ENCODE data around the gene LRRC52. TPM values are rescaled to one million over a fixed set of nuclear protein-coding genes. Genes with fewer than 3 reads are reported as not detected.
"Not testable (repeated sequence)": the region's sequence is repeated elsewhere in the genome, so short reads cannot be mapped to it uniquely, and the experiment has no call there.

LRRC52 gene
- total and polyA plus RNA-seq, 2 of the 8 experiments (the other 6 are each of a cell fraction or from before 2014, with no cell fraction given): 0.05 TPM; not detected in 1

DNA sequence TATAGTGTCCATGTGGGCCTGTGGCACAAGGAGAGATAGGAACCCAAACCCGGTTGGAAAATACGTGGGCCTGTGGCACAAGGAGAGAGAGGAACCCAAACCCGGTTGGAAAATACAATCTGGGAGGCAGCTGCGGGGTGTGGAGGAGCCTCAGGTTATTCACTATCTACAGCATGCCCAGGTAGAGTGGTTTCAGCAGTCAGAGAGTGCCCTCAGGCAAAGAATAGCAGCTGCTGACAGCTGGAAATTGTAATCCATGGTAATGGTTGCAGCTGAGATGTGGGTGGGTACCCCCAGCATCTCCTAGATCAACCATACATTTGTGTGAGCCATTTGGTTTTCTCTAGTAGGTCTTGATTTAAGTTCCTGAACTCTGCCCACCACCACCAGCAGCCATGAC is 61.4 kb downstream of the LRRC52 start (continued):
- TF ChIP-seq FOSL1 (IDR thresholded peaks at IDR 0.05; ENCODE audit: insufficient read depth, low read depth, low read length) (no peak), NANOG (IDR thresholded peaks at IDR 0.05; ENCODE audit: insufficient read depth, low read depth, low read length, poor library complexity, severe bottlenecking) (no peak), SIN3A (conservative IDR thresholded peaks at IDR 0.05 in 1 of 2, IDR thresholded peaks at IDR 0.05 in 1 of 2; ENCODE audit: low read depth in 1 of 2, low read length in 2 of 2) (no peak), TAF7 (optimal IDR thresholded peaks at IDR 0.05; ENCODE audit: borderline replicate concordance, low read depth, low read length) (no peak), CBX5 (IDR thresholded peaks at IDR 0.05; ENCODE audit: low read depth, low read length) (no peak)

DNA sequence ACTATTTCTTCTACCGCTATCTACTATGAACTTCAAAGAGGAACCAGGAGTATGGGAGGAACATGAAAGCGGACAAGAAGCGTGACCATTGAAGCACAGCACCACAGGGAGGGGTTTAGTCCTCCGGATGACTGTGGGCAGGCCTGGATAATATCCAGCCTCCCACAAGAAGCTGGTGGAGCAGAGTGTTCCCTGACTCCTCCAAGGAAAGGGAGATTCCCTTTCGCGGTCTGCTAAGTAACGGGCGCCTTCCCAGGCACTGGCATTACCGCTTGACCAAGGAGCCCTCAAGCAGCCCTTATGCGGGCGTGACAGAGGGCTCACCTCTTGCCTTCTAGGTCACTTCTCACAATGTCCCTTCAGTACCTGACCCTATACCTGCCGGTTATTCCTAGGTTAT is 62.9 kb downstream of the LRRC52 start:
- H3K18ac ChIP-seq (ENCODE audit: extremely low read depth, low read length); H3K27ac ChIP-seq (ENCODE audit: low read depth, low read length); H4K20me1 ChIP-seq (replicated peaks in 1 of 2; ENCODE audit: control insufficient read depth in 1 of 2, insufficient read depth in 2 of 2, low read length in 2 of 2); H3K9me3 ChIP-seq (ENCODE audit: insufficient read depth in 2 of 2, low read depth in 1 of 2, low read length in 1 of 2); FAIRE-seq; H4K8ac ChIP-seq (ENCODE audit: extremely low read depth, insufficient read depth, low read length); H3K79me2 ChIP-seq (ENCODE audit: control insufficient read depth in 1 of 2, insufficient read depth in 2 of 2, low read length in 2 of 2); H2BK15ac ChIP-seq (ENCODE audit: low read length); H2AFZ ChIP-seq (ENCODE audit: low read length); H2BK20ac ChIP-seq (ENCODE audit: low read length); H2BK120ac ChIP-seq (replicated peaks; ENCODE audit: low read depth, low read length); H3K14ac ChIP-seq (ENCODE audit: insufficient read length); H3K4me1 ChIP-seq (replicated peaks in 1 of 4; ENCODE audit: control insufficient read depth in 3 of 4, insufficient read depth in 4 of 4, low read length in 3 of 4); H3K23me2 ChIP-seq (ENCODE audit: low read depth, low read length); H3K23ac ChIP-seq (ENCODE audit: insufficient read length); H2AK5ac ChIP-seq (ENCODE audit: low read depth, low read length); H3K79me1 ChIP-seq (ENCODE audit: low read depth, low read length); H4K5ac ChIP-seq (ENCODE audit: insufficient read length, low read depth, low read length); H3K4me3 ChIP-seq (ENCODE audit: extremely low read depth in 1 of 4, insufficient read depth in 2 of 4, low read depth in 3 of 4, low read length in 4 of 4); H2BK12ac ChIP-seq (ENCODE audit: low read depth, low read length); H3K36me3 ChIP-seq (ENCODE audit: control insufficient read depth in 2 of 4, insufficient read depth in 4 of 4, low read length in 3 of 4); H3K4ac ChIP-seq (replicated peaks; ENCODE audit: insufficient read length, low read depth, low read length); DNase-seq (ENCODE audit: low read depth in 1 of 2, low spot score in 2 of 2); H4K91ac ChIP-seq (replicated peaks; ENCODE audit: insufficient read length, low read length); H2BK5ac ChIP-seq (ENCODE audit: low read depth, low read length); POLR2A ChIA-PET (ENCODE audit: partially characterized antibody); H3K4me2 ChIP-seq (ENCODE audit: insufficient read depth in 1 of 2, low read depth in 2 of 2, low read length in 2 of 2); H3K9ac ChIP-seq (replicated peaks in 1 of 4; ENCODE audit: extremely low read depth in 1 of 4, low read depth in 3 of 4, low read length in 3 of 4); H3K56ac ChIP-seq (replicated peaks; ENCODE audit: insufficient read length, low read depth, low read length); H3K27me3 ChIP-seq (replicated peaks in 1 of 4; ENCODE audit: control insufficient read depth in 3 of 4, extremely low read depth in 1 of 4, insufficient read depth in 3 of 4, low read length in 3 of 4): not testable (repeated sequence)
- CTCF ChIA-PET (ENCODE audit: partially characterized antibody): interaction anchor here (1.6 to 2.3 kb wide), 2 partner anchors 16 to 214 kb away, joined by 5 to 9 read pairs; no protein-coding TSS in a partner anchor
- 93% methylated on average over 12 of the region's 12 CpGs; no CpG with 5 or more reads in 1 of the 2 experiments for WGBS, 2 experiments (ENCODE audit: extremely low coverage in 1 of 2, insufficient coverage in 1 of 2, insufficient read length in 1 of 2, insufficient replicate concordance in 2 of 2, low coverage in 1 of 2, low lambda C conversion rate in 2 of 2, missing lambda C conversion rate in 1 of 2)
